Measurements from ENCODE around the gene GAL.

GAL gene

GRCh38 chr11:68664141-68664540 lies 20.2 kb upstream of the GAL start:
- no peaks in the 10 kb centered on the region for H3K4me1 Mint-ChIP-seq (ENCODE audit: low read depth)
- H3K4me3 Mint-ChIP-seq, result no peak overlapping the region
- no peaks in the 10 kb centered on the region for H3K9me3 Mint-ChIP-seq
- no peaks in the 10 kb centered on the region for H3K36me3 Mint-ChIP-seq (ENCODE audit: low read depth)
- intact Hi-C loops (cut with micrococcal nuclease), result no loop called here
- no peak overlapping the region for H3K27ac Mint-ChIP-seq
- peaks cover 3% of the 10 kb centered on the region for H3K27me3 Mint-ChIP-seq

DNA sequence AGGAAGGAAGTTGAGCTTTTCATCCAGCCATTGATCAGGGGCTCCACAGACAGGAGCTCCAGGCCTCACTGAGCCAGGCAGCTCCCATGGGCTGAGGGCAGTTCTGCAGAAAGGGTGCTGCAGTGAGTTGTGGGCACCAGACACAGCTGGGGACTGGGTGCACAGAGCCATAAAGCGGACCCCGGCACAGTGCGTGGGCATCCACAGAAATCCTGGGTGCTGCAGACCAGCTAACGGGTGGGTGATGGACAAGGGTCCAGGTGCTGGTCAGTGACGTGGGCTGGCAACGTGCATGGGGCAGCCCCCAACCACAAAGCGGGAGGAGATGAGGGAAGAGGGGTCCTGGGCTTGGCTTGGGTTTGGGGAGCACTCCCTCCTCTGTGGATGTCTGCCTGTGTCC lies 19.4 kb upstream of the GAL start:
- intact Hi-C loops (cut with micrococcal nuclease), result no loop called here
- Mint-ChIP-seq H3K9me3 (no peaks in the 10 kb centered on the region), H3K36me3 (ENCODE audit: low read depth) (no peaks in the 10 kb centered on the region), H3K27ac (no peak overlapping the region), H3K4me3 (no peak overlapping the region), H3K4me1 (ENCODE audit: low read depth) (no peaks in the 10 kb centered on the region), H3K27me3 (peaks cover 3% of the 10 kb centered on the region)

DNA sequence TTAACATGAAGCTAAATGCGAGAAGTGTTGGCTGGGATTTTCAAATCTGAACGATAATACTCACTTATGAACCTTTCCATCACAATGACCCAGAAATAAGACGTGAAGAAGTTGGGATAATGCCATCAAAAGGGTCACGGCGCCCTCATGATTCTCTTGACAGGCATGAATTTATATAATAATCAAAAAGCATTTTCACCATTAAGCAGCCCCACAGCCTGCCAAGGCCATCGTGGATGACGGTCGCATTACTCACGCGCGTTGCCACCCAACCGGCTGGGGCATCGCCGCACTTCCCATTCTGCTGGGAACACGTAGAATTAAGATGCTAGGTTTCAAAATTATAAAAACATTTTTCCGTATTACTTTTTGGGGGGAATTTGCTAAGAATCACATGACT lies 18.9 kb upstream of the GAL start:
- H3K27ac Mint-ChIP-seq, result no peak overlapping the region
- H3K36me3 Mint-ChIP-seq (ENCODE audit: low read depth), result no peaks in the 10 kb centered on the region
- intact Hi-C loops (cut with micrococcal nuclease), result no loop called here

GRCh38 chr11:68666849-68667248 lies 17.5 kb upstream of the GAL start:
- Mint-ChIP-seq H3K27ac (no peak overlapping the region), H3K4me3 (no peak overlapping the region), H3K36me3 (ENCODE audit: low read depth) (no peaks in the 10 kb centered on the region), H3K27me3 (peaks cover 5% of the 10 kb centered on the region), H3K4me1 (ENCODE audit: low read depth) (no peaks in the 10 kb centered on the region), H3K9me3 (no peaks in the 10 kb centered on the region)
- intact Hi-C loops (cut with micrococcal nuclease), result no loop called here

More for the DNA sequence above, 18.9 kb upstream of the GAL start:
- H3K4me1 Mint-ChIP-seq (ENCODE audit: low read depth), result no peaks in the 10 kb centered on the region
- H3K4me3 Mint-ChIP-seq, result no peak overlapping the region
- peaks cover 3% of the 10 kb centered on the region for H3K27me3 Mint-ChIP-seq
- H3K9me3 Mint-ChIP-seq, result no peaks in the 10 kb centered on the region

DNA sequence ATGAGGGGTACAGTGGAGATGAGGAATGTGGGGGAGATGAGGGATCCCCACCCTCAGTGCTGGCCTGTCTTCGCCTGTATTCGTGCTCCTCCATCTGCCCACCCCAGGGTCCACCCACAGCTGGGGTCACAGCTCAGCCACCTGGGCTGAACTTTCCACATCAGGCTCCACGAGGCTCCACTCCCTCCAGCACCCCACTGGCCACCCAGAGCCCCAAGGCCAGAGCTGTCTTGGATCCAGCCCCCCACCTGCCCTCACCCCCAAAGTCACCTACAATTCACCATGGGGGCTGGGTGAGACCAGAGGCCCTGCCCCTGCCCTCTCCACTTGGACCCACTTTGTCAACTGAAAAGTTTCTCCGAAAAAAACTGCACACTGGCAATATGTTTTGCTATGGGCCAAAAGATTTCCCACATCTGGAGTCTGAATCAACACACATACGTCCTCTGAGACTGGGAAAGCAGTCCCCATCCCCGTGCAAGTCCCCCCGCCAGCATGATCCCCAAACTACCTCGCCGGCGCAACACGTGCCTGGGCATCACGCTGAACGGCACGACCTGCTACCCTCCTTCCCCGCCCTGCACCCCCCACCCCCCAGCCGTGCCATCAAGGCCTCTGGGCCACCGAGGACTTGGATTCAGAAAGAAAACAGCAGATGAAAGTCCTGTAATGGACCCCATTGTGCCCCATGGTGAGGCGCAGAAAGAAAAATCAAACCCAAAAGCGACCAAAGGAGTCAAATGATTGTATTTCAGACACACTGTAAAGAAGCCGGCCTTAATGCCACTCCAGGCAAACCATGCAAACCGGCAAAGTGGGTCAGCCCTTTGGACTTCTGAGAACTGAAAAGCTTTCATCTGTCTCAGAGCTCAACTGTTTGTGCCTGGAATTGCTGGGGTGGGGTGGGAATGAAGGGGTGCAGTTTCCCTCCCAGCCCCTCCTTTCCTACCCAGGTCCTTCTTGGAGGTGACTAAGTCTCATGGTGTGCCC lies 16.5 kb upstream of the GAL start:
- Mint-ChIP-seq H3K36me3 (ENCODE audit: low read depth) (no peaks in the 10 kb centered on the region), H3K9me3 (no peaks in the 10 kb centered on the region), H3K27me3 (peaks cover 9% of the 10 kb centered on the region), H3K4me1 (ENCODE audit: low read depth) (no peaks in the 10 kb centered on the region), H3K4me3 (no peak overlapping the region), H3K27ac (no peak overlapping the region)
- intact Hi-C loops (cut with micrococcal nuclease), result no loop called here

- Mint-ChIP-seq H3K9me3 (no peaks in the 10 kb centered on the region), H3K4me1 (ENCODE audit: low read depth) (no peaks in the 10 kb centered on the region), H3K36me3 (ENCODE audit: low read depth) (no peaks in the 10 kb centered on the region), H3K4me3 (no peak overlapping the region), H3K27ac (no peak overlapping the region), H3K27me3 (peaks cover 11% of the 10 kb centered on the region)
- intact Hi-C loops (cut with micrococcal nuclease), result no loop called here
These were observed 14.8 kb upstream of the GAL start for GRCh38 chr11:68669301-68670090.

DNA sequence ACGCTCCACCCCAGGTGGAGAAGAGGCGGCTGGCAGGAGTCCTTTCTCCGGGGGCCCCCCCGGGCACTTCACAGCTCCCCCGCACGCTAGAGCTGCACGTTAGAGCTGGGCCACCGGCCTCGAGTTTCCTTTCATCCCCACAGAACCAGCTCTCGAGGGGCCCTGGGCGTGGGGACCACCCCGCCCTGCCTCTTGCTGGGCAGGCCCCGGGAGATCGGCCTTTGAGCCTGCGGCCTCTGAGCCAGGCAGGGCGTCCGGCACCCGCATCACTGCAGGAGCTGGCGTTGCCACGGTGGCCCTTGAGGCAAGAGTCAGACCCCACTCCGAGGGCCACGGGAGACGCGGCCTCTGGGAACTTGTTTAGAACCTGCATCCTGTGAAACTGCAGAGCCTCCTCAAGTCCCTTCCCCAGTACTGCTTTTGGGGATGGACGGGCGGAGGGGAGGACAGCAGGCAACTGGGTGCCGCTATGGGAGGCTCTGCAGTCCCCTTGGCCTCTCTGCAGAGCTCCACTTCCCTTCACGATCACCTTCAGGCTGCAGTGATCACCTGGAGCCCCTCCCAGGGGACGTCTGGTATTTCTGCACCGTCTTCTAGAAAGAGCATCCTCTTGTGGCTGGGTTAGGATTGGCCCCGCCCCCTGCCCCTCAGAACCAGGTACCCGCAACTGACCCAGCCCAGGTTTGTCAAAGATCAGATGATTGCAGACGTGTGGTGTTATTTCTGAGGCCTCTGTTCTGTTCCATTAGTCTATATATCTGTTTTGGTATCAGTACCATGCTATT lies 13.9 kb upstream of the GAL start:
- H3K9me3 Mint-ChIP-seq, result no peaks in the 10 kb centered on the region
- no peaks in the 10 kb centered on the region for H3K36me3 Mint-ChIP-seq (ENCODE audit: low read depth)
- no peak overlapping the region for H3K27ac Mint-ChIP-seq
- intact Hi-C loops (cut with micrococcal nuclease), result no loop called here
- no peaks in the 10 kb centered on the region for H3K4me1 Mint-ChIP-seq (ENCODE audit: low read depth)
- peaks cover 16% of the 10 kb centered on the region for H3K27me3 Mint-ChIP-seq
- H3K4me3 Mint-ChIP-seq, result no peak overlapping the region

DNA sequence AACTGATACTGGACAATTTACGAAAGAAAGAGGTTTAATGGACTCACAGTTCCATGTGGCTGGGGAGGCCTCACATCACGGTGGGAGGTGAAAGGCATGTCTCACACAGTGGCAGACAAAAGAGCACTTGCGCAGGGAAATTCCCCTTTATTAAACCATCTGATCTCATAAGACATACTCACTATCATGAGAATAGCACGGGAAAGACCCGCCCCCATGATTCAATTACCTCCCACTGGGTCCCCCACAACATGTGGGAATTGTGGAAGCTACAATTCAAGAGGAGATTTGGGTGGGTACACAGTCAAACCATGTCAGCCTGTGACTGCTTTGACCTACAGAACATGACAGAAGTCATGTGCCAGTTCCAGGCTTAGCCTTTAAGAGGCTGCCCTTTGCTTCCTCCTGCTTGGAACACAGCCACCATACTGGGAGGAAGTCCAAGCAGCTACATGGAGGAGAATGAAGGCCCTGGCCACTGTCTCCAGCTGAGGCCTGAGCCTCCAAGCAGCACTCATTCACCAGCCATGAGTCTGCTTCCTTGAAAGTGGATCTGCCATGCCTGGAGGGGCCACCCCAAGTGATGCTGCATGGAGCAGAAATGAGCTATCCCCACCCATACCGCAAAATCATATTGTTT lies 10.9 kb upstream of the GAL start:
- no peak overlapping the region for H3K4me3 Mint-ChIP-seq

DNA sequence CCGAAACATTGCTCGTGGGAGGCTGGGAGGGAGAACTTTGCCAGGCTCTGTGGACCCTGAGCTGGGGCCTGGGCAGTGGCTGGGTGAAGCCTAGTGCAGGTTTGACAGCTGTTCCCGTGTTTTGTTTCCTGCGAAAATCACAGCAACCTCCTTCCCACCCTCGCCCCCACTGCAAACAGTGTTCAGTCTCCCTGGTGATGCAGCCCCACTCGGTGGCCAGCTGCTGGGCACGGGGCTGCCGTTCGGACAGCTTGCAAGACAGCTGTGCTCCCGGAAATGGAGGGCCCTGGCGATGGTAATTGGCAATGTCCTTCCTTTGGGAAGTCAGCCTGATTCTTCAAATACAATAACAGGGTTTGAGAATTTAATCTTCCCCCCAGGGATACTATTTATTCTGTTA lies 10.4 kb upstream of the GAL start:
- Mint-ChIP-seq H3K4me1 (ENCODE audit: low read depth) (peaks cover 10% of the 10 kb centered on the region), H3K4me3 (no peak overlapping the region), H3K27ac (no peak overlapping the region), H3K36me3 (ENCODE audit: low read depth) (no peaks in the 10 kb centered on the region), H3K27me3 (peaks cover 15% of the 10 kb centered on the region), H3K9me3 (no peaks in the 10 kb centered on the region)
- intact Hi-C loops (cut with micrococcal nuclease), result no loop called here

More for the DNA sequence above, 10.9 kb upstream of the GAL start:
- no peaks in the 10 kb centered on the region for H3K9me3 Mint-ChIP-seq
- intact Hi-C loops (cut with micrococcal nuclease), result no loop called here
- H3K4me1 Mint-ChIP-seq (ENCODE audit: low read depth), result peaks cover 5% of the 10 kb centered on the region
- H3K36me3 Mint-ChIP-seq (ENCODE audit: low read depth), result no peaks in the 10 kb centered on the region
- peaks cover 16% of the 10 kb centered on the region for H3K27me3 Mint-ChIP-seq
- H3K27ac Mint-ChIP-seq, result no peak overlapping the region

DNA sequence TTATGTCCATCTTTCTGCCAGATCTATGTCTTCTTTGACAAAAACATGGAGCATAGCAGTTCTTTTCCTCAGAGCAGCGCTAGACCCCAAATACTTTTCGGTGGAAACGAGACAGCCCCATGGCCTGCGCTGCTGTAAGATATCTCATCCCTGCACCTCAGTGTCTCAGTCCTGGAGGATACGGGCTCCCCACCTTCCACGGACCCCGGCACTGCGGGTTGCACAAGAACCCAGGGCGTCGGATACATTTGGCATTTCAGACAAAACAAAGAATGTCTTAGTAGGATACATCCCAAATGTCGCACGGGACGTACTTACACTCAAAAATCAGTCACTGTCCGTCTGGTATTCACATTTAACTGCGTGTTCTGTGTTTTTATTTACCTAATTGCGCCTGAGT lies 9.9 kb upstream of the GAL start:
- no peak overlapping the region for H3K4me3 Mint-ChIP-seq

DNA sequence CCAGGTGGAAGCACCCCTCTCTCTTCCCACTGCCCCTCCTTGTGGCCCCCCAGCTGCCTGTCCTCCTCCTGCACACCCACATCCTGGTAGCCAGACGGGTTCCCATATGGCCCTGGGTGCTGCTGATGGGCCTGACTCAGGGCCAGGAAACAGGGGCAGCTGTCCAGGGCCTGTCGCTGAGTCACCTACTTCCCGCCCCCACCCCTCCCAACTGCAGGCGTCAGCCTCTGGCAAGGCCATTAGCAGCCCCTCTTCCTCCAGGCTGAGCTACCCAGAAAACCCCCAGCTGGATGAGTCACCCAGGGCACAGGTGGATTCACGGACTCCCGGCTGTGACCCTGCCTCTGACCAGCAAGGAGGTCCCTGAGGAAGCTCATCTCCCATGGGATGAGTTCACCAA lies 6.9 kb upstream of the GAL start:
- H3K36me3 Mint-ChIP-seq (ENCODE audit: low read depth), result no peaks in the 10 kb centered on the region
- H3K9me3 Mint-ChIP-seq, result no peaks in the 10 kb centered on the region
- H3K4me3 Mint-ChIP-seq, result no peak overlapping the region
- intact Hi-C loops (cut with micrococcal nuclease), result no loop called here
- peaks cover 10% of the 10 kb centered on the region for H3K4me1 Mint-ChIP-seq (ENCODE audit: low read depth)
- peaks cover 24% of the 10 kb centered on the region for H3K27me3 Mint-ChIP-seq
- H3K27ac Mint-ChIP-seq, result no peak overlapping the region

More for the DNA sequence above, 9.9 kb upstream of the GAL start:
- intact Hi-C loops (cut with micrococcal nuclease), result no loop called here
- Mint-ChIP-seq H3K4me1 (ENCODE audit: low read depth) (peaks cover 10% of the 10 kb centered on the region), H3K36me3 (ENCODE audit: low read depth) (no peaks in the 10 kb centered on the region), H3K27ac (no peak overlapping the region), H3K27me3 (peaks cover 16% of the 10 kb centered on the region), H3K9me3 (no peaks in the 10 kb centered on the region)

DNA sequence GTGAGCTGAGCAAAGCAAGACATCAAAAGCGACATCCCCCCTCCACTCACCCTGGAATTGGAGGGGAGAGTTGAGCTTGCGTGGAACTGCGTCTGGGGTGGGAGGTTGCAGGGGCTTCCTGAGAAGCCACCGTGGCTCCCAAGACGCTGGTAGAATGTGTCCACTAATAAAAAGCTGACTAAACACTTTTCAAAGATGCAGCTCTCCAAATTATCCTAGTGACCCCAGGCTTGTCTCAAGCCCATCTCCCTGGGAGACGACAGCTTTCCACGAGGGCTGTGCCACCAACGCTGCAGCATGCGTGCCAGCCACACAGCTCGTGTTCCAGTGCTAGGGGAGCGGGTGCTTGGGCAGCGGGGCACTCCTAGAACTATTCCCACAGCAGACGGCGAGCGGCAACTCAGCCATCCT lies 6.3 kb upstream of the GAL start:
- H3K4me1 Mint-ChIP-seq (ENCODE audit: low read depth), result peaks cover 10% of the 10 kb centered on the region
- no peak overlapping the region for H3K4me3 Mint-ChIP-seq
- intact Hi-C loops (cut with micrococcal nuclease), result no loop called here
- no peaks in the 10 kb centered on the region for H3K9me3 Mint-ChIP-seq
- no peak overlapping the region for H3K27ac Mint-ChIP-seq
- no peaks in the 10 kb centered on the region for H3K36me3 Mint-ChIP-seq (ENCODE audit: low read depth)
- H3K27me3 Mint-ChIP-seq, result peaks cover 29% of the 10 kb centered on the region

- peaks cover 45% of the 10 kb centered on the region for H3K27me3 Mint-ChIP-seq
- H3K9me3 Mint-ChIP-seq, result no peaks in the 10 kb centered on the region
- H3K27ac Mint-ChIP-seq, result no peak overlapping the region
- H3K4me1 Mint-ChIP-seq (ENCODE audit: low read depth), result peaks cover 10% of the 10 kb centered on the region
- intact Hi-C loops (cut with micrococcal nuclease), result no loop called here
- H3K4me3 Mint-ChIP-seq, result no peak overlapping the region
- H3K36me3 Mint-ChIP-seq (ENCODE audit: low read depth), result no peaks in the 10 kb centered on the region
These were observed 3.7 kb upstream of the GAL start for GRCh38 chr11:68680541-68681231.
